Muscle of leg (tissue), 11 donors: ENCODE measurements around the gene MDM4. TPM values are rescaled to one million over a fixed set of nuclear protein-coding genes. Genes with fewer than 3 reads are reported as not detected.

ENCODE experiments used
- DNase-seq: peaks from one replicate; pipeline ENCODE4 v3.0.0; 2013
- H3K27ac ChIP-seq: one replicate; pipeline ENCODE4 v1.5.1; 2013; ENCODE audit warnings: mild to moderate bottlenecking, low read length, control low read depth
- H3K27me3 ChIP-seq: one replicate; pipeline ENCODE4 v1.6.1; 2013; ENCODE audit warnings: low read length; ENCODE audit not compliant: control insufficient read depth, insufficient read depth
- H3K36me3 ChIP-seq: one replicate; pipeline ENCODE4 v1.6.1; 2013; ENCODE audit warnings: low read length; ENCODE audit not compliant: control insufficient read depth, insufficient read depth
- H3K4me1 ChIP-seq: one replicate; pipeline ENCODE4 v1.6.1; 2013; ENCODE audit warnings: low read length; ENCODE audit not compliant: control insufficient read depth, insufficient read depth
- H3K4me3 ChIP-seq: one replicate; pipeline ENCODE4 v1.5.1; 2013; ENCODE audit warnings: low read length, control low read depth
- H3K9me3 ChIP-seq: replicated peaks from 2 replicates; pipeline ENCODE4 v1.6.1; 2013; ENCODE audit warnings: low read depth, low read length; ENCODE audit not compliant: control insufficient read depth
- WGBS: methylation state at CpG from one replicate; pipeline ENCODE4 v1.1.5; 2013; ENCODE audit warnings: missing lambda C conversion rate; ENCODE audit not compliant: insufficient coverage; 5-methylcytosine and 5-hydroxymethylcytosine counted together
- polyA plus RNA-seq, 8 donors: library from polyadenylated mRNA; unstranded; fragments of 120-200 nt; gene quantifications; one replicate each; pipeline versions ENCODE4 v1.2.1 to v1.2.3, GENCODE V29; 2013; ENCODE audit warnings: inconsistent platforms in 1 of 8, low replicate concordance in 1 of 8; ENCODE audit not compliant: insufficient read length in 8 of 8, insufficient read depth in 1 of 8
- total RNA-seq: library from RNA; stranded (reverse); fragments of 120-200 nt; gene quantifications from one replicate; pipeline ENCODE4 v1.2.4, GENCODE V29; 2013

MDM4 gene
- total and polyA plus RNA-seq, 9 donors, result 9.9 to 37.1 (median 23.8) TPM

DNA sequence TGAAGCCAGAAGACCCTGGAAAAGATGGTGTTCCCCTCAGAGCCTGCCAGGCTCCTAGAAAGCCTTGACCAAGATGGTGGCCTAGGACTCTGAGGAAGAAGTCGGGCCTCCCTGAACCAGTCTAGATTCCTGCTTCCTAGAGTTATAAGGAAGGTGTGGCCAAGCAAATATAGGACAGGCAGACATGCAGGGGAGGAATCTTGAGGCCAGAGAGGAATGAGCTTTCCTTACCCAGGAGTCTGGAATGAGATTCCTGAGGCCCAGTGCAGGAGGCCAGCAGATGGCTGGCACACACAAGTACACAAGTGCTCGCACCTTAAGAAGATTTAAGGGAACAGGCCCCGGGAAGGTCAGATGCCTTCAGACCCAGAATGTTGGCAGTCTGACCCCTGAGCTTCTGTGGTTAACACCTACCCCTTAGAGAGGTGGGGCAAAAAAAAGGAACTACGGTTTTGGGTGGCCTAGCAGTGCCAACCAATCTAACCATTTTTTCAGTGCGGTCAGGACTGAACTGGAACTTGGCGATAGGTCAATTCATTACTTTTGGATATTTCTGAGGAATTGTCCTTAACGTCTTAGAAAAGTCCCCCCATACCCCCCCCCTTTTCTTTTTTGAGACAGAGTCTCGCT lies 73.3 kb downstream of the MDM4 start:
- Histone ChIP-seq H3K4me3 (no peak overlapping the region), H3K27ac (no peak overlapping the region), H3K4me1 (peaks cover 24% of the 10 kb centered on the region), H3K27me3 (no peaks in the 10 kb centered on the region), H3K36me3 (no peaks in the 10 kb centered on the region), H3K9me3 (no peaks in the 10 kb centered on the region)
- 89% methylated on average over 3 of the region's 8 CpGs for WGBS
- DNase-seq, result no peak

DNA sequence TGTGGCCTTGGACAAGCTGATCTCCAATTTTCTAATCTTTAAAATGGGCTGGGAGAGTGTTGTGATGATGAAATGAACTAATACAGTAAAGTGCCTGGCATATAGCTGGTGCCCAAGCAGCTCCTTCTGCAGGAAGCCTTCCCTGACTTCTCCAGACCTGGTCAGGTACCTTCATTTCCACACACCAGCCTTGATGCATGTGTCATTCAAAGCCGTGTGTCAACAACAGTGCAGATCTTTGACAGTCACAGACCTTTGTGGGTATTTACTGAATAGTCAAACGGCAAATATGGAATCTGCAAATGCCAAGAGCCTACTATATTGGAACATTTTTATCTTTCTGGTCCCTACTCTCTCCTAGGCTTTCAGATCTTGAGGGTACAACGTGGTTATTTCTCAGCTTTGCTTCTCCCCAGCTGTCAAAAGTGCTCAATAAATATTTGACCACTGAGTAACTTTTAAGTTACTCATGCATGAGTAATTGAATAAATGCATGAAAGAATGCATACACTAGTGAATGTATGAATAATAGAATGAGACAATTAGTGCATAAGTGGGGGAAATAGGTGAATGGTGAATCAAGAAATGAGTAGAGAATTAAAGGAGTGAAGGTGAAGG lies 75.4 kb downstream of the MDM4 start:
- H3K36me3 ChIP-seq, result no peaks in the 10 kb centered on the region
- H3K27ac ChIP-seq, result no peak overlapping the region
- H3K4me1 ChIP-seq, result peaks cover 24% of the 10 kb centered on the region
- no peak for DNase-seq
- WGBS, result 60% methylated on average over 1 of the region's 3 CpGs
- H3K4me3 ChIP-seq, result no peak overlapping the region
- H3K27me3 ChIP-seq, result no peaks in the 10 kb centered on the region
- no peaks in the 10 kb centered on the region for H3K9me3 ChIP-seq

DNA sequence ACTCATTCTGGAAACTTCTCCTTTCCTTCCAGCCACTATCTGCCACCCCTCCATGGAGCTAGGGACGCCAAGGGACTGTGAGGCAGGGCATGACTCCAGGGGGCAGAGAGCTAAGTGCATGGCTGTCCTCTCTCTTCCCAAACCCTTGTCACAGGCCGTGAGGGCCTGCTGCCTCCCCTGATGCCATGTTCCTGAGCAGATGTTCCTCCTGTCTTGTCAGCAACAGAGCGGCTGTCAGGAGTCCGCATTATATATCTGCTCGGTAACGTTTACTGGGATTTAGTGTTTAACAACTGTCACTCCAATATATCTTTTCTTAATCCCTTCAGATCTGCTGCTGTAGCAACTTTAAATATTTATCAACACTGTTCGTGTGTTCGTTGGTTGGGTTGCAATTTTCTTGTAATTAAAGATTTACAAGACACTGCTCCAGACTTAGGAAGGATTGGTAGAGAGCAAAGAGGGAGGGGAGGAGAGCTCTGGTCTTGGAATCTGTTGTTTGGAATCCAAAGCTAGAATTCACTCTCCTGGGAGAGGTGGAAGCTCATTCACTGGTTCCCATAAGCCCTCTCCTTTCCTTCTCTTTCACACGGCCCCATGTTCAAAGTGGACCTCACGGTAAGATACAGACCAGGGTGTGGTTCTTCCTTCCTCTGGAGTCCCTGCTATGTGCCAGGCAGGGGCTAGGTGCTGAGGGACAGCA lies 76.2 kb downstream of the MDM4 start:
- peak; percentile 29 for DNase-seq
- 63% methylated on average over 1 of the region's 10 CpGs for WGBS

GRCh38 chr1:204598319-204598969 lies 82.2 kb downstream of the MDM4 start:
- Histone ChIP-seq H3K27me3 (no peaks in the 10 kb centered on the region), H3K36me3 (no peaks in the 10 kb centered on the region), H3K4me1 (peaks cover 3% of the 10 kb centered on the region), H3K4me3 (no peak overlapping the region), H3K27ac (no peak overlapping the region), H3K9me3 (no peaks in the 10 kb centered on the region)
- no peak for DNase-seq
- no CpG with 5 or more reads among the region's 4 CpGs for WGBS

More for the DNA sequence above, 76.2 kb downstream of the MDM4 start:
- Histone ChIP-seq H3K4me1 (peaks cover 24% of the 10 kb centered on the region), H3K9me3 (no peaks in the 10 kb centered on the region), H3K27me3 (no peaks in the 10 kb centered on the region), H3K4me3 (no peak overlapping the region), H3K27ac (peak overlapping the region; percentile 59), H3K36me3 (no peaks in the 10 kb centered on the region)

- Histone ChIP-seq H3K27me3 (no peaks in the 10 kb centered on the region), H3K9me3 (no peaks in the 10 kb centered on the region), H3K4me1 (no peaks in the 10 kb centered on the region), H3K4me3 (no peak overlapping the region), H3K27ac (no peak overlapping the region), H3K36me3 (no peaks in the 10 kb centered on the region)
- DNase-seq, result no peak
- WGBS, result 33% methylated on average over 5 of the region's 8 CpGs
These were observed 82.9 kb downstream of the MDM4 start for GRCh38 chr1:204599098-204599497.

DNA sequence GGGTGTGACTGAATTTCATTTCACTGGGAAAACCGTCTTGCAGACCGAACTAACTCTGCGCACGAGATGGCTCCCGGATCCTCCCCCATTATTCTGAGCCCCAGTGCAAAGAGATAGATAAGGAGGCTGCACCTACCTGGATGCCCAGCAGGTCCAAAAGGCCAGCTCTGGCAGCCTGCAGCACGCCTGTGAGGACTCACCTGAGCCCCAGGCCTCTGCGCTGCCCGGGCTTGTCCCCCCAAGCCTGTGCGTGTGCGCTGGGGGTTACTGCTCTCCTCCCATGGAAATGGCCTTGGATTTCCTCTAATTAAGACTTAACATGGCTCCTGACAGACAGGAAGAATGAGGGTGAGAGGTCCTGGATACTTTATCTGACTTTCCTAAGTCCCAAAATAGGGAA lies 83.4 kb downstream of the MDM4 start:
- WGBS, result 54% methylated on average over 6 of the region's 10 CpGs
- H3K4me3 ChIP-seq, result no peak overlapping the region
- H3K27me3 ChIP-seq, result no peaks in the 10 kb centered on the region

DNA sequence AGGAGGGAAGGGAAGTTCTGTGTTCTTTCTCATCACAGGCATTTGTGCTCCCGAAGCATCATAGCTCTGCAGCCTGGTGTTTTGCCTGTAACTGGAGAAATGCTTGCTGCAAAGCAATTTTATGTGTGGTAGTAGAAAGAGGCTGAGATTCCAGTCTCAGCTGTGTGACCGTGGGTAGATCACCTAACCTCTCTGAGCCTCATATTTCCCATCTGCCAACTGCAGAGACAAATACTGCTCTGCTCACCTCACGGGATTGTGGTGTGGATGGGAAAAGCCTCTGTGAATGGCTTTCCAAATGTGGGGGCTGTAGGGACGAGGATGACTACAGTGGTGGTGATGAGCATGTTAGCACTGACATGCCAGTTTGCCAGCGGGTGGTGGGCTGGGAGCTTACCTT lies 84.0 kb downstream of the MDM4 start:
- DNase-seq, result no peak
- Histone ChIP-seq H3K36me3 (no peaks in the 10 kb centered on the region), H3K27ac (no peak overlapping the region), H3K9me3 (no peaks in the 10 kb centered on the region), H3K27me3 (no peaks in the 10 kb centered on the region), H3K4me3 (no peak overlapping the region), H3K4me1 (no peaks in the 10 kb centered on the region)
- 71% methylated on average over 3 of the region's 5 CpGs for WGBS

More for the DNA sequence above, 83.4 kb downstream of the MDM4 start:
- Histone ChIP-seq H3K9me3 (no peaks in the 10 kb centered on the region), H3K36me3 (no peaks in the 10 kb centered on the region), H3K27ac (no peak overlapping the region), H3K4me1 (no peaks in the 10 kb centered on the region)
- no peak for DNase-seq

DNA sequence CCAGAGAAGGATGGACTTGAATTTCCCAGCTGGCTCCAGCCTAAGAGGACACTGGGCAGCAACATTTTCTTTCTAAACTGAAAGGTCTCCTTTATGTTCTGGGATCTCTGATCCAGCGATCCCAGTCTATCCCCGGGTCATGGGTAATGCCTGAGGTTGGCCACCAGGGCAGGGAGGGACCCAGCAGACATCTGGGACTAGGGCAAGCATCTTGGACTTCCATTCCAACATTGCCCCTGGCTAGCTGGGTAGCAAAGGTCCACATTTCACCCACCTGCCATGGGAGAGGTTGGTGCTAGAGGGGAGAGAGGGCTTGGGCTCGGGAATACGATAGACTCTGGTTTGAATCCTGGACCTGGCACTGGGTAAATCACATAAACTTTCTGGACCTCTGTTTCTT lies 84.8 kb downstream of the MDM4 start:
- H3K9me3 ChIP-seq, result no peaks in the 10 kb centered on the region
- peaks cover 3% of the 10 kb centered on the region for H3K27me3 ChIP-seq
- 90% methylated on average over 4 of the region's 4 CpGs for WGBS
- no peak overlapping the region for H3K4me3 ChIP-seq
- H3K36me3 ChIP-seq, result no peaks in the 10 kb centered on the region
- DNase-seq, result no peak
- no peak overlapping the region for H3K27ac ChIP-seq
- no peaks in the 10 kb centered on the region for H3K4me1 ChIP-seq

- Histone ChIP-seq H3K27ac (no peak overlapping the region), H3K36me3 (no peaks in the 10 kb centered on the region), H3K9me3 (no peaks in the 10 kb centered on the region), H3K4me1 (no peaks in the 10 kb centered on the region), H3K27me3 (peaks cover 3% of the 10 kb centered on the region), H3K4me3 (no peak overlapping the region)
- no CpG with 5 or more reads among the region's 6 CpGs for WGBS
- no peak for DNase-seq
These were observed 85.9 kb downstream of the MDM4 start for GRCh38 chr1:204602111-204602579.
